Astrocyte (in vitro differentiated cells and primary cell): Measurements from ENCODE around the gene FAM53B. TPM values are rescaled to one million over a fixed set of nuclear protein-coding genes. Genes with fewer than 3 reads are reported as not detected.

Source experiments
- DNase-seq: peaks from one replicate; pipeline ENCODE4 v3.0.0-alpha.2; 2010; ENCODE audit warnings: low read depth
- FAIRE-seq: peaks from 2 replicates; lab custom pipeline; 2011; peaks lifted over from hg19 to GRCh38; lab: Jason Lieb, UNC
- H2AFZ ChIP-seq: 2 replicates; pipeline ENCODE4 v1.6.0; 2012; ENCODE audit warnings: low read depth, low read length, inconsistent platforms
- H3K27ac ChIP-seq: 2 replicates; pipeline ENCODE4 v1.5.1; 2011; ENCODE audit warnings: low read depth, low read length, inconsistent platforms
- H3K27me3 ChIP-seq: 2 replicates; pipeline ENCODE4 v1.6.0; 2011; ENCODE audit warnings: low read length, inconsistent platforms; ENCODE audit not compliant: insufficient read depth
- H3K36me3 ChIP-seq: 2 replicates; pipeline ENCODE4 v1.5.1; 2011; ENCODE audit warnings: low read length, inconsistent platforms; ENCODE audit not compliant: insufficient read depth
- H3K4me1 ChIP-seq: 2 replicates; pipeline ENCODE4 v1.5.1; 2011; ENCODE audit warnings: low read length, inconsistent platforms; ENCODE audit not compliant: insufficient read depth
- H3K4me2 ChIP-seq: 2 replicates; pipeline ENCODE4 v1.6.0; 2012; ENCODE audit warnings: low read length, inconsistent platforms
- H3K4me3 ChIP-seq: 2 replicates; pipeline ENCODE4 v1.5.1; 2011; ENCODE audit warnings: low read depth, mild to moderate bottlenecking, low read length, inconsistent platforms; ENCODE audit not compliant: insufficient read depth
- H3K79me2 ChIP-seq: 2 replicates; pipeline ENCODE4 v1.6.0; 2012; ENCODE audit warnings: mild to moderate bottlenecking, low read length, inconsistent platforms; ENCODE audit not compliant: insufficient read depth
- H3K9ac ChIP-seq: 2 replicates; pipeline ENCODE4 v1.6.0; 2012; ENCODE audit warnings: mild to moderate bottlenecking, low read length, inconsistent platforms
- H3K9me3 ChIP-seq: 2 replicates; pipeline ENCODE4 v1.5.1; 2012; ENCODE audit warnings: low read depth, mild to moderate bottlenecking, low read length, inconsistent platforms; ENCODE audit not compliant: insufficient read depth
- H4K20me1 ChIP-seq: 2 replicates; pipeline ENCODE4 v1.6.0; 2012; ENCODE audit warnings: low read length, inconsistent platforms; ENCODE audit not compliant: insufficient read depth
- H3K27ac Mint-ChIP-seq: one replicate; pipeline ENCODE4 v1.8.0; 2021; ENCODE audit warnings: mild to moderate bottlenecking, mixed read lengths; ENCODE audit not compliant: unreplicated experiment
- H3K27me3 Mint-ChIP-seq: one replicate; pipeline ENCODE4 v1.8.0; 2021; ENCODE audit warnings: low read depth, mixed read lengths; ENCODE audit not compliant: unreplicated experiment
- H3K36me3 Mint-ChIP-seq: one replicate; pipeline ENCODE4 v1.8.0; 2021; ENCODE audit warnings: low read depth, mixed read lengths; ENCODE audit not compliant: unreplicated experiment
- H3K4me1 Mint-ChIP-seq: one replicate; pipeline ENCODE4 v1.8.0; 2021; ENCODE audit warnings: low read depth, mixed read lengths; ENCODE audit not compliant: unreplicated experiment
- H3K4me3 Mint-ChIP-seq: one replicate; pipeline ENCODE4 v1.8.0; 2021; ENCODE audit warnings: mild to moderate bottlenecking, moderate library complexity, mixed read lengths; ENCODE audit not compliant: unreplicated experiment
- H3K9me3 Mint-ChIP-seq: one replicate; pipeline ENCODE4 v1.8.0; 2021; ENCODE audit warnings: mild to moderate bottlenecking, mixed read lengths; ENCODE audit not compliant: unreplicated experiment
- CTCF ChIP-seq: IDR thresholded peaks from 2 replicates; pipeline ENCODE4 v1.5.1; 2011; ENCODE audit warnings: low read depth, mild to moderate bottlenecking, inconsistent platforms, low read length, moderate library complexity; ENCODE audit not compliant: insufficient read depth
- EZH2 ChIP-seq: IDR thresholded peaks from 2 replicates; pipeline ENCODE4 v1.6.1; 2012; ENCODE audit warnings: mild to moderate bottlenecking, low read length, inconsistent platforms; ENCODE audit not compliant: insufficient read depth
- total RNA-seq: library from RNA; stranded (reverse); gene quantifications from 2 replicates; pipeline ENCODE4 v1.2.1, GENCODE V29; 2021

Gene FAM53B
- total RNA-seq, 1 donor from 2014 or later: 12.9 TPM

GRCh38 chr10:124701038-124701365 is 43.2 kb downstream of the FAM53B start:
- H3K27me3 Mint-ChIP-seq: no peaks in the 10 kb centered on the region
- no peak for FAIRE-seq

GRCh38 chr10:124700293-124701037 is 43.7 kb downstream of the FAM53B start:
- no peak overlapping the region for H3K4me3 ChIP-seq
- no peak overlapping the region for H3K27ac ChIP-seq
- H3K9me3 Mint-ChIP-seq: no peaks in the 10 kb centered on the region
- no peaks in the 10 kb centered on the region for H3K27me3 Mint-ChIP-seq
- peaks cover 53% of the 10 kb centered on the region for H4K20me1 ChIP-seq
- peaks cover 15% of the 10 kb centered on the region for H3K4me1 ChIP-seq
- no peaks in the 10 kb centered on the region for H3K27me3 ChIP-seq
- peaks cover 16% of the 10 kb centered on the region for H3K36me3 Mint-ChIP-seq
- peaks cover 12% of the 10 kb centered on the region for H3K4me1 Mint-ChIP-seq
- H3K9ac ChIP-seq: no peak overlapping the region
- H3K36me3 ChIP-seq: no peaks in the 10 kb centered on the region
- no peaks in the 10 kb centered on the region for H3K79me2 ChIP-seq
- TF ChIP-seq EZH2: no peak
- TF ChIP-seq CTCF: no peak
- FAIRE-seq: no peak
- H3K27ac Mint-ChIP-seq: no peak overlapping the region
- H3K9me3 ChIP-seq: no peaks in the 10 kb centered on the region
- no peak overlapping the region for H3K4me3 Mint-ChIP-seq
- no peak for DNase-seq
- H3K4me2 ChIP-seq: no peak overlapping the region
- H2AFZ ChIP-seq: no peak overlapping the region

More at GRCh38 chr10:124701038-124701365, 43.2 kb downstream of the FAM53B start:
- H3K27ac ChIP-seq: no peak overlapping the region
- H4K20me1 ChIP-seq: peaks cover 58% of the 10 kb centered on the region
- peaks cover 15% of the 10 kb centered on the region for H3K4me1 ChIP-seq
- DNase-seq: no peak
- TF ChIP-seq CTCF: no peak
- TF ChIP-seq EZH2: no peak
- H3K4me2 ChIP-seq: no peak overlapping the region
- H3K4me3 Mint-ChIP-seq: no peak overlapping the region
- no peaks in the 10 kb centered on the region for H3K9me3 Mint-ChIP-seq
- peaks cover 14% of the 10 kb centered on the region for H3K36me3 Mint-ChIP-seq
- no peaks in the 10 kb centered on the region for H3K79me2 ChIP-seq
- H2AFZ ChIP-seq: no peak overlapping the region
- no peak overlapping the region for H3K27ac Mint-ChIP-seq
- H3K9me3 ChIP-seq: no peaks in the 10 kb centered on the region
- H3K36me3 ChIP-seq: no peaks in the 10 kb centered on the region
- H3K4me3 ChIP-seq: no peak overlapping the region
- H3K4me1 Mint-ChIP-seq: peaks cover 12% of the 10 kb centered on the region
- no peaks in the 10 kb centered on the region for H3K27me3 ChIP-seq
- H3K9ac ChIP-seq: no peak overlapping the region
